Retina (tissue), 1 donor: Measurements from ENCODE around the gene C11orf68.

Experiments used
- DNase-seq: peaks from one replicate; pipeline ENCODE4 v3.0.0-alpha.2; 2016

C11orf68 gene

GRCh38 chr11:65870307-65870658, 48.6 kb downstream of the C11orf68 start:
- DNase-seq: no peak

GRCh38 chr11:65869643-65870306, 49.1 kb downstream of the C11orf68 start:
- no peak for DNase-seq

- no peak for DNase-seq
These were observed 50.0 kb downstream of the C11orf68 start for GRCh38 chr11:65868907-65869306.

GRCh38 chr11:65868076-65868667, 50.7 kb downstream of the C11orf68 start:
- DNase-seq: peak; percentile 47

- peak; percentile 39 for DNase-seq
These were observed 51.4 kb downstream of the C11orf68 start for GRCh38 chr11:65867284-65868071.
